ENCODE data around the gene MTHFD1L. TPM values are rescaled to one million over a fixed set of nuclear protein-coding genes. Genes with fewer than 3 reads are reported as not detected.
A peak's percentile ranks its signal among the peaks of the same experiment; 100 is the strongest.

Gene MTHFD1L
- total RNA-seq, 4 donors from 2014 or later, result 2.4 to 19.2 (median 8.0) TPM

DNA sequence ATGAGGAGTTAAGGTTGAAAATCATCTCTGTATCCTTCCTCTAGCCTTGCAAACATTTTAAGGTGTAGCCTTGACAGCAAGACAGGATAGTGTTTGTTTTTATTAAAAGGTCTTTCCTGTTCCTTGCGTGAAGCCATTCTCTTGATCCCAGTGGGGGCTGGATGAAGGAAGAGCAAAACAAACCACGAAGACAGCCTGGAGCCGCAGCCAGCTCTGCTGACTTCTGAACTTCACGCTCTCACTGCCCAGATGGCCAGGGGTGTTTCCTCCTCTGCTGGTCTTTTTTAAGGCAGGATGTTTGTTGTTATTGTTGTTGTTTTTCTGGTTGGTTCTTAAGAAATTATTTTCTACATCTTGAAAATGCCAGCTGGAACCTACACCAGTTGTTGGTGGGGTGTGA is 156.4 kb downstream of the MTHFD1L start:
- DNase-seq, result no peak
- Histone ChIP-seq H3K27ac (peak overlapping the region in 3 of 4 donors; percentile 5 to 33 (median 10)), H3K36me3 (no peaks in the 10 kb centered on the region), H3K27me3 (no peaks in the 10 kb centered on the region), H3K9me3 (no peaks in the 10 kb centered on the region), H3K4me3 (no peak overlapping the region), H3K4me1 (peaks cover 0 to 24% (median 0%) of the 10 kb centered on the region in 3 donors)
- no peak for TF ChIP-seq CTCF (IDR thresholded peaks at IDR 0.05)
- TF ChIP-seq POLR2A (IDR thresholded peaks at IDR 0.05), result no peak
- intact Hi-C loops (cut with DNase I), result no loop called here
- 60 to 63% methylated on average over 4 of the region's 4 CpGs for WGBS, 2 donors

DNA sequence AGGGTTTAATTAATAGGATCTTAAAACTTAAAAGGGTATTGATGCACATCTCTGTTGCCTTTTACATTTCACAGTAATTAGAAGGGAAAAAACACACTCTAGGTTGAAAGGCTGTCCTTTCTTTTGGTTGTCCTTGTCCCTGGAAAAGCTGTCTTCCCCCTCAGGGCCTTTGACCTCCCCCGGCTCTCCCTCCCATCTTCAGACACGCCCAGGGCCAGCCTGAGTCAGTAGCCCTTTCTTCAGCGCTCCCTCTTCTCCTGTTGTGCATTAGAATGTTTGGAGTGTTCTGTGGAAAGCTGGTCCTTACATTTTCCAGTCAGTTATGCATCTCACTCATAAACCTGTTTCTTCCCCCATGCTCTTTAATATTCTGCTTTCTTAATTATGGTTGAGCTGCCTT is 157.0 kb downstream of the MTHFD1L start:
- intact Hi-C loops (cut with DNase I), result no loop called here
- TF ChIP-seq CTCF (IDR thresholded peaks at IDR 0.05) (no peak), POLR2A (IDR thresholded peaks at IDR 0.05) (no peak)

DNA sequence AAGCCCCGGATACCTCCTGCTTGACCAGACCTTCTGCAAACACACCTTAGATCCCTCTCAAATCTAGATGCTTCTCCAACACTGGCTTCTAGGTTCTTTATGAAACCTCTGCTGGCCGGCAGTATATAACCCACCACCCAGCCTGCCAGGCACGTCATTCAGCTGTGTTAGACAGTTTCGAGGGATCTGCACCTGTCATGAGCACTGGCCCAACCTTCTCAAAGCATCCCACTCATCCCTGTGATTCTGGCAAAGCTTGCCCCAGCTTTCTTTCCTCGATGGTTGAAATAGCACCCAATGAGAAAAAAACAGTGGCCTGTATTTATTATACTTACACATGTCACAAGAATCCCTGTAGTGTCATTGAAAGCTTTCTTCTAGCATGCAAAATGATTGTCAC is 157.8 kb downstream of the MTHFD1L start:
- Histone ChIP-seq H3K9me3 (no peaks in the 10 kb centered on the region), H3K4me1 (peaks cover 0 to 29% (median 0%) of the 10 kb centered on the region in 3 donors), H3K36me3 (no peaks in the 10 kb centered on the region), H3K4me3 (no peak overlapping the region), H3K27ac (no peak overlapping the region), H3K27me3 (no peaks in the 10 kb centered on the region)
- no peak for TF ChIP-seq POLR2A (IDR thresholded peaks at IDR 0.05)
- TF ChIP-seq CTCF (IDR thresholded peaks at IDR 0.05), result no peak
- WGBS, 2 donors, result 93 to 97% methylated on average over 5 of the region's 5 CpGs
- no peak for DNase-seq
- intact Hi-C loops (cut with DNase I), result no loop called here

More for the DNA sequence above, 157.0 kb downstream of the MTHFD1L start:
- 76 to 81% methylated on average over 3 of the region's 3 CpGs for WGBS, 2 donors
- H3K27ac ChIP-seq, result peak overlapping the region in 1 of 4 donors; percentile 33
- DNase-seq, result no peak
- H3K9me3 ChIP-seq, result no peaks in the 10 kb centered on the region
- no peaks in the 10 kb centered on the region for H3K27me3 ChIP-seq
- H3K4me1 ChIP-seq, result peaks cover 0 to 24% (median 0%) of the 10 kb centered on the region in 3 donors
- H3K36me3 ChIP-seq, result no peaks in the 10 kb centered on the region
- no peak overlapping the region for H3K4me3 ChIP-seq

- Histone ChIP-seq H3K27ac (no peak overlapping the region), H3K27me3 (no peaks in the 10 kb centered on the region), H3K4me3 (no peak overlapping the region), H3K4me1 (peaks cover 0 to 21% (median 0%) of the 10 kb centered on the region in 3 donors), H3K36me3 (no peaks in the 10 kb centered on the region), H3K9me3 (no peaks in the 10 kb centered on the region)
- no peak for TF ChIP-seq CTCF (IDR thresholded peaks at IDR 0.05)
- no peak for TF ChIP-seq POLR2A (IDR thresholded peaks at IDR 0.05)
- intact Hi-C loops (cut with DNase I), result no loop called here
- no peak for DNase-seq
- 77 to 91% methylated on average over 7 of the region's 7 CpGs for WGBS, 2 donors
These were observed 159.1 kb downstream of the MTHFD1L start for GRCh38 chr6:151024597-151024996.

- Histone ChIP-seq H3K9me3 (no peaks in the 10 kb centered on the region), H3K4me1 (peaks cover 0 to 17% (median 0%) of the 10 kb centered on the region in 3 donors), H3K36me3 (no peaks in the 10 kb centered on the region), H3K27me3 (no peaks in the 10 kb centered on the region), H3K27ac (no peak overlapping the region), H3K4me3 (no peak overlapping the region)
- TF ChIP-seq CTCF (IDR thresholded peaks at IDR 0.05) (no peak), POLR2A (IDR thresholded peaks at IDR 0.05) (no peak)
- 93 to 96% methylated on average over 12 to 14 of the region's 16 CpGs for WGBS, 2 donors
- intact Hi-C loops (cut with DNase I), result no loop called here
- no peak for DNase-seq
These were observed 159.6 kb downstream of the MTHFD1L start for GRCh38 chr6:151025076-151025475.
